Mesothelial cell of epicardium (in vitro differentiated cells): ENCODE results near the gene CTXN1. TPM values are rescaled to one million over a fixed set of nuclear protein-coding genes. Genes with fewer than 3 reads are reported as not detected.

Experiments used
- DNase-seq, 2 experiments: peaks; one replicate each; pipeline ENCODE4 v3.0.0; 2021; ENCODE audit warnings: low spot score in 2 of 2; ENCODE audit not compliant: unreplicated experiment in 2 of 2
- H3K27ac Mint-ChIP-seq: 2 replicates; pipeline ENCODE4 v1.8.0; 2021; ENCODE audit warnings: mixed read lengths
- H3K27me3 Mint-ChIP-seq: 2 replicates; pipeline ENCODE4 v1.8.0; 2021; ENCODE audit warnings: low read depth, mixed read lengths
- H3K36me3 Mint-ChIP-seq: 2 replicates; pipeline ENCODE4 v1.8.0; 2021; ENCODE audit warnings: mixed read lengths
- H3K4me1 Mint-ChIP-seq: 2 replicates; pipeline ENCODE4 v1.8.0; 2021; ENCODE audit warnings: mixed read lengths
- H3K4me3 Mint-ChIP-seq: 2 replicates; pipeline ENCODE4 v1.8.0; 2021; ENCODE audit warnings: mild to moderate bottlenecking, moderate library complexity, mixed read lengths
- H3K9me3 Mint-ChIP-seq: 2 replicates; pipeline ENCODE4 v1.8.0; 2021; ENCODE audit warnings: mixed read lengths
- CTCF ChIP-seq: fragments of 200-600 bp; sonication (generic); IDR thresholded peaks from one replicate; pipeline ENCODE4 v1.5.0; 2021; ENCODE audit warnings: antibody characterized with exemption; ENCODE audit not compliant: unreplicated experiment
- total RNA-seq: library from RNA; stranded (reverse); gene quantifications from 3 replicates; pipeline ENCODE4 v1.2.1, GENCODE V29; 2021

The CTXN1 gene
- total RNA-seq, 1 donor from 2014 or later, result 53.6 TPM

DNA sequence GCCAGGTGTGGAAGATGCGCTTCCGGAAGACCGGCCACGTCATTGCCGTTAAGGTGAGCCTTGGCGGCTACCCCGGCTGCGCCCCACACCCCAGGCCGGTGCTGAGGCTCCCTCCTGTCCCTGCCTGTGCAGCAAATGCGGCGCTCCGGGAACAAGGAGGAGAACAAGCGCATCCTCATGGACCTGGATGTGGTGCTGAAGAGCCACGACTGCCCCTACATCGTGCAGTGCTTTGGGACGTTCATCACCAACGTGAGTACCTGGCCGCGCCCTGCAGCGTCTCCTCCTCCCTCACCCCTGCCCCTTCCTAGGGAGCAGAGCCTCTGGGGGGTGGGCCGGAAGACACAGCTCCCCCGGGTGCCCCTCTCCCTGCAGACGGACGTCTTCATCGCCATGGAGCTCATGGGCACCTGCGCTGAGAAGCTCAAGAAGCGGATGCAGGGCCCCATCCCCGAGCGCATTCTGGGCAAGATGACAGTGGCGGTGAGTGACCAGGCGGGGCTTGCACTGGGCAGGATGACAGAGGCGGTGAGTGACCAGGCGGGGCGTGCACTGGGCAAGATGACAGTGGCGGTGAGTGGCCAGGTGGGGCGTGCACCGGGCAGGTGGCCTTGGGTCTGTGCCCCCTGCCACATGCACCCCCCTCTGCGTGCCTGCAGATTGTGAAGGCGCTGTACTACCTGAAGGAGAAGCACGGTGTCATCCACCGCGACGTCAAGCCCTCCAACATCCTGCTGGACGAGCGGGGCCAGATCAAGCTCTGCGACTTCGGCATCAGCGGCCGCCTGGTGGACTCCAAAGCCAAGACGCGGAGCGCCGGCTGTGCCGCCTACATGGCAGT lies 15.4 kb downstream of the CTXN1 start:
- DNase-seq, result no peak
- peaks cover 16% of the 10 kb centered on the region for H3K36me3 Mint-ChIP-seq
- no peak overlapping the region for H3K4me3 Mint-ChIP-seq
- no peak overlapping the region for H3K27ac Mint-ChIP-seq
- H3K4me1 Mint-ChIP-seq, result peaks cover 4% of the 10 kb centered on the region
- no peaks in the 10 kb centered on the region for H3K9me3 Mint-ChIP-seq
- TF ChIP-seq CTCF, result no peak
- peaks cover 20% of the 10 kb centered on the region for H3K27me3 Mint-ChIP-seq

DNA sequence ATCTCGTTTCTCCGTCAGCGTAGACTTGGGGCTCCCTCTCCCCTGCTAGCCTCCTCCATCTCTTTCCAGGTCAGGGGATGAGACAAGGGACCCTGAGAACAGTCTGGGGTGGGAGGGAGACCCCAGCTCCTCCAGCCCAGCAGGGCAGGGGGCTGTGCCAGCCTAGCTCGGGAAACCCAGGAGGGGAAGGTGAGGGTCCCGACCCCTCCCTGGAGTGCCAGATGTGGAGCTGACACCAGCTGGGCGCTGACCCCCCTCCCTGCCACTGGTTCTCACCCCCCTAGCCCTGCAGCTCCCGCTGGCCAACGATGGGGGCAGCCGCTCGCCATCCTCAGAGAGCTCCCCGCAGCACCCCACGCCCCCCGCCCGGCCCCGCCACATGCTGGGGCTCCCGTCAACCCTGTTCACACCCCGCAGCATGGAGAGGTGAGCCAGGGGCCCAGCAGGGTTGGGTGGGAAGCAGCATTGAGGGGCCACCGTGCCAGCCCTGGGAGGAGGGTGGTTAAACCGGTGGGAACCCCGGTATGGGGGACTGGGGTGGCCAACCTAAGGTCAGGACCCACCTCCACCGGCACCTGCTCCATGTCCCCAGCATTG lies 16.4 kb downstream of the CTXN1 start:
- Mint-ChIP-seq H3K27me3 (peaks cover 11% of the 10 kb centered on the region), H3K4me1 (peaks cover 11% of the 10 kb centered on the region), H3K4me3 (no peak overlapping the region), H3K36me3 (peaks cover 16% of the 10 kb centered on the region), H3K27ac (no peak overlapping the region), H3K9me3 (no peaks in the 10 kb centered on the region)
- no peak for TF ChIP-seq CTCF
- DNase-seq, result no peak

GRCh38 chr19:7908742-7909461 lies 17.0 kb downstream of the CTXN1 start:
- no peak for DNase-seq
- Mint-ChIP-seq H3K4me3 (no peak overlapping the region), H3K4me1 (peaks cover 13% of the 10 kb centered on the region), H3K27me3 (peaks cover 6% of the 10 kb centered on the region), H3K36me3 (peaks cover 16% of the 10 kb centered on the region), H3K27ac (no peak overlapping the region), H3K9me3 (no peaks in the 10 kb centered on the region)
- no peak for TF ChIP-seq CTCF

- no peaks in the 10 kb centered on the region for H3K9me3 Mint-ChIP-seq
- H3K4me1 Mint-ChIP-seq, result peaks cover 13% of the 10 kb centered on the region
- H3K4me3 Mint-ChIP-seq, result no peak overlapping the region
- no peak for TF ChIP-seq CTCF
- no peak for DNase-seq
- peaks cover 4% of the 10 kb centered on the region for H3K27me3 Mint-ChIP-seq
- peaks cover 15% of the 10 kb centered on the region for H3K36me3 Mint-ChIP-seq
- no peak overlapping the region for H3K27ac Mint-ChIP-seq
Observed at GRCh38 chr19:7908078-7908699, 17.7 kb downstream of the CTXN1 start.

DNA sequence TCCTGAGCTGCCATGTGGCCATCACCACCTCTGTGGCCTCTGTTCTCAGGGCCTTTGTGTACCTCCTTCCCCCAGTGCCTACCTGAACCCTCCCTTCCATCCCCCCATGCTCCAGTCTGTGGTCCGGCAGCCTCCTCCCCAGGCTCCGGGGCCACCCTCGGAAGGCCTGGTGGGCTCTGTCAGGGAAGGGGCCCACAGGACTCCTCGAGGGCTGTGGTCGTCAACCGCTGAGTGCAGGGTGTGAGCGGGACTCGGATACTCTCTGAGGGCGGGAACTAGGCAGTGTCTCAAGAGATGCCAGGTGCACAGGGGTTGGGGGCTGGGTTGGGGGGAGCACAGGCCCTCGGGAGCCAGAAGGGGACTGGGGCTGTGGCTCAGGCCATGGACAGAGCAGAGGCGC lies 18.4 kb downstream of the CTXN1 start:
- Mint-ChIP-seq H3K36me3 (peaks cover 11% of the 10 kb centered on the region), H3K27me3 (peaks cover 2% of the 10 kb centered on the region), H3K4me3 (no peak overlapping the region), H3K9me3 (no peaks in the 10 kb centered on the region), H3K4me1 (peaks cover 16% of the 10 kb centered on the region), H3K27ac (no peak overlapping the region)
- no peak for TF ChIP-seq CTCF
- no peak for DNase-seq
